UCSD-AML1 (cell line): Measurements from ENCODE around the gene SPRR4.
A peak's percentile ranks its signal among the peaks of the same experiment; 100 is the strongest.

Experiments
- DNase-seq: peaks from one replicate; lab custom pipeline; 2025; ENCODE audit not compliant: unreplicated experiment; lab: John Stamatoyannopoulos, UW

Gene SPRR4

DNA sequence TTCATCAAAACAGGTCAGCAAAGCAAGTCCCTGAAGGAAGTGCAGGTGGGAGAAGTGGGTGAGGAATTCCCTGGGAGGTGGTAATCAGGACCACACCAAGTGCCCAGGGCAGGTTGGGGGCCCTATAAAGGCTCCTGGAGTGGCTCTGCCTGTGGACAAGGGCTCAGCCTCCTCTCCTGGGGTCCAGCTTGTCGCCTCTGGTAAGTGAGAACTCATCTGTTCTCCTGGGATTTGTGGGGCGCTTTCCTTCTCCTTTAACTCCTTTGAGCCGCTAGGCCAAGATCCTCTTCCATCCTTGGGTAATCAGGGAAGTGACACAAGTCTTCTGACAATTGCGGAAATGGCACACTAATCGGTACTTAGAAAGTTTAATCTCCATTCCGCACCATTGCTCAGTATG lies at the start of gene SPRR4:
Gene SPRR4 (plus strand): TSS at position 154 of the 400 bp plus-strand sequence. CDS start 1,243 bp downstream, outside the sequence.
- no peak for DNase-seq

- DNase-seq, result no peak
Measured at GRCh38 chr1:152924191-152924590, 46.3 kb upstream of the SPRR4 start.

DNA sequence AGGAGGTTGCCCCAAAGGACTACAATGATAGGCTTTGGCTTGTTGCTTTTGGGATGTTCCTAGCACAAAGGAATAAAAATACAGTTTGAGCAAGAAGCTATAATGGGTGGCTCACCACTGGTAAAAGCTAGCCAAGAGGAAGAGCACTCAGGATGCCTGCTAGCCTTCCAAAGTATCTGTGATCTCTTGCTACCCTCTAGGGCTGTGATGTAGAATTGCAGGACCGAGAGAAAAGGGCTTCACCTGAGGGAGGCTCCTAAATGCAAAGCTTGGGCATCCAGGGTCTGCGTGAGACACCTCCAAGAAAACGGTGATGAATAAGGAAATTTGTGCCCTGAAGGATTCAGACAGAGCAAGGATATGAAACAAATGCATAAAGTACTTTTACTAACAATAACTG lies 44.4 kb upstream of the SPRR4 start:
- no peak for DNase-seq

DNA sequence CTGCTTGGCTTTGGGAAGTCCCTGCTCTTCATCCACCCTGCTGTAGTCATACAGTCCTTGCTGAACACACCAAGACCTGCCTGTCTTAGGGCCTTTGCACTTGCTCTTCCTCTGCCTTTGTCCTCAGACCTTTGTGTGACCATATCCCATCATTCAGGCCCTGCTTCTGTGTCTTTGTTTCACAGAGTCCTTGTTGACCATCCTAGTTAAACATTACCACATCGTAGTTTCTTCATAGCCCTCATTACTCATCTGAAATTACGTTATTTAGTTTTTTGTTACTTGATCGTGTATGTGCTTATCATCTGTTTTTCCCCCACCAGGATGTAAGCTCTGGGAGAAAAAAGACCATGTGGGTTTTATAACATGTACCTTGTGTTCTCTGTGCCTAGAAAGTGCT lies 41.8 kb upstream of the SPRR4 start:
- DNase-seq, result no peak

GRCh38 chr1:152932170-152932811 lies 38.2 kb upstream of the SPRR4 start:
- DNase-seq, result no peak

- DNase-seq, result no peak
Measured at GRCh38 chr1:152933196-152933595, 37.3 kb upstream of the SPRR4 start.

- no peak for DNase-seq
Measured at GRCh38 chr1:152940614-152941013, 29.8 kb upstream of the SPRR4 start.

DNA sequence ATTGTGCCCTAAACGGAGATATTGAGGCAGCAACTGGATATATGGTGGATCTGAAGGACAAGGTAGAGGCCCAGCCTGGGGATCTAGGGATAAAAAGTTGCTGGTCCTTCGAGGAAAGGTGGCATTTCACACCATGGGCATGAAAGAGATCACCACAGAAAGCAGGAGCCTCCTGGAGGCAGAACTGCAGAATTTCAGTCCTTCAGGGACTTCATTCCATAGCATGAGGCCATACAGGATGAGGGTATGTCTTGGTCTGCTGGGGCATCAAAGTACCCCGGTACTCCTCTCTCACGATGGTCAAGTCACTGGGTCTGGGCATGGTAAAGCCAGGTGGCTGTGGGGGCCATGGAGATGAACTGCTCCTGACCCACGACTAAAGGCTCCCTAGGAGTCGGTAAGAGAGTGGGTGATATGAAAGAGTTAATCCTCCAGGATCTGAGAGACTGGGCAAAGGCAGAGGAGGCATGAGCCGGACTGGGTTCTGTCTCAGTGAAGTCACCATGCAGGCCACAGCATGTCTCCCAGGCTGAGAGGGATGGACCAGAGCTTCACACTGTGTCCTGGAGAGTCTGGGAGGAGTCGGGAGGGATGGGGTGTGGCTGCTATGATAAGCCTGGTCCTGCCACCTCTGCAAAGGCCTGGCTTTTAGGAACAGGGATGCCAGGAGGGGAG lies 29.3 kb upstream of the SPRR4 start:
- DNase-seq, result no peak

DNA sequence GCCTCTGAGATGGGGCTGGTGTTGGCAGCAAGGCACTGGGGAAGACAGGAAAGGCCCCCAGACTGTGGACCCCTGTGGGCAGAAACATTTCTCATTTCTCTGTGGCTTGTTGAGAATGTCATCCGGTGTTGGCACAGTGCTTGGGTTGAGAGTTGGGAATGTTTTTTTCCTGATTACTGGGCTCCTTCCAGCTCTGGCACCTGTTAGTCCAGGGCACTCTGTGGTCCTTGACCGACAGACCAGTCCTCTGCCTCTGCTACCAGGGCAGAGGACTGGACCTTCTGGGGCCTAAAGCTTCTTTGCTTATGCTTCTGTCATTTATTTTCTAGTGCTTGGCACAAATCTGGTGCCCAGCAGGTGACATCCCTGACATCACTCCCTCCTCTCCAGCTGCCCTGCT lies 28.3 kb upstream of the SPRR4 start:
- no peak for DNase-seq

- no peak for DNase-seq
Measured at GRCh38 chr1:152946248-152946647, 24.2 kb upstream of the SPRR4 start.

DNA sequence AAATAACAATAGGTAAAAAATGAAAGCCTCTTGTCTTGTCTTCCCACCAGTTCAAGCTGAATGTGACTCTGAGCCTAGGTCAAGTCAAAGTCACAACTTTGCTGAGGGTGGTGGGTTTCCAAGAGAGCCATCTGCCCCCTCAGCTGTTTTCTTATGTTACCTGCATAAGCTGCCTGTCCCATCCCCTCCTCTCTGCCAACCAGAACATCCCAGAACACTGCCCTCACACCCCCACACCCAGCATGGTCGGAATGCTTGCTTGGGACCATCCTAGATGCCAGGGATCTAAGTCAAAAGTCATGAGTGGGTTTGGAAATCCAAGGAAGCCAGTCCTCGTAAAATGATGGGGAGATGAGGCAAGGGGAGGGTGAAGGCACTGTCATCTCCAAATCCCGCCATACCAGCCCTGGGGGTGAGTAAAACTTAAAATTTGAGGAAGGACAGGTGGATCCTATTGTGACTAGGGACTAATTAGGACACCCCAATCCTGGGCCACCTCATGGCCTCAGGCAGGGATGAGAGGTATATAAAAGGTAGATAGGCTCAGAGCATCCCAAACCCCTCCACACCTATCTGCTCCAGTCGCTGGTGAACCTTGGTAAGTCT lies 23.7 kb upstream of the SPRR4 start, which contains the start of gene SPRR5:
Gene SPRR5 (plus strand): TSS at position 556 of the 606 bp plus-strand sequence. CDS start 1,349 bp downstream, outside the sequence.
- DNase-seq, result no peak

DNA sequence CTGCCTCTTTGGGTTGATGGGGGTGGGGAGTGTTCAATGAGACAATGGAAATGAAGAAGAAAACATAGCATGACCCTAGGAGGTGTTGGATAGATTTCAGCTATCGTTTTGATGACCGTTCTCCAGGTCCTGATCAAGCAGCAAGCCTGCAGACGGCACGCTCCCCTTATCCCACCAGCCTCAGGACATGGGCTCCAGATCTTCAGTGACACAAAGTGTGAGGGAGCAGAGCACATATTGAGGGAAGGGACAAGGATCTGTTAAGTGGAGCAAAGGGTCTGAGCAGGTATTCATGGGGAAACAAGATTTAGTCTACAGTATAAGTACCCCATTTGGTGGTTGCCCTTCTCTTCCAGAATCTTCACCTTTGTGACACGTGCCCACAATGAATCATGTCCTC lies 18.7 kb upstream of the SPRR4 start:
- DNase-seq, result no peak

DNA sequence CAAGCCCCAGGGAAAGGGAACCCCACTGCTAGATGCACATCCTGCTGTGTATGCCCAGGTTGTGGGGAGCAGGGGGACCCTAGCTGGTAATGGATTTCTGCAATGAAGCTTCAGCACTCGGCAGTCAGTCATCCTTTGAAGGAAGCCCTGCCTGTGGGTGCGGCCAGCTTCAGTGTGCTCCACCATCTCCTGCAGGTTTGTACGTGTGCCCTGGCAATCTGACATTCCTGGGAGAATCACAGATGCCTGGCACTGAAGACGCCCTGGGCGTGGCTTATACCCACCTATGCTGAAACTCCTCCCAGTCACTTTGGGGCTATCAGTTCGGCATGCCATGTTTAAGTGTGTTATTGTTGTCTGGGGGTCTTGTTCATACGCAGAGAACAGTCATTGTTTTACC lies 16.7 kb upstream of the SPRR4 start:
- no peak for DNase-seq

DNA sequence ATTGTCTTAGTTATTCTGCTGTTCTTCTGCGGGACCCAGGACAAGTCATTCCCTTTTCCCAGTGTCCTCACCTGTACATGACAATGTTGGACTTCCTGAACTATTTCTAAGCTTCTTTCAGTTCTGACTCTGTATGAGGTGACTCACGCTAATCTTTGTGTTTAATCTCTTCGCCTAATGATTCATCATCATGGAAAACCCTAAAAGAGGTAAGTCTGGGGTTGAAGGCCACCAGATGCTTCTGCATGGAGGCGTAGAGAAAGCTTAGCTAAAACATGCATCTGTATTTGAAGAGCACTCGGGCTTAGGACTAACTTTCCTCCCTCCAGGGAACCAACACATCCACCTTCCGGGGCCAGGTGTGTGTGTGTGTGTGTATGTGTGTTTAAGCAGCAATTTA lies 16.0 kb upstream of the SPRR4 start:
- no peak for DNase-seq

- DNase-seq, result no peak
Measured at GRCh38 chr1:152957561-152957960, 12.9 kb upstream of the SPRR4 start.

- DNase-seq, result no peak
Measured at GRCh38 chr1:152959273-152959672, 11.2 kb upstream of the SPRR4 start.

- no peak for DNase-seq
Measured at GRCh38 chr1:152959801-152960451, 10.5 kb upstream of the SPRR4 start.

DNA sequence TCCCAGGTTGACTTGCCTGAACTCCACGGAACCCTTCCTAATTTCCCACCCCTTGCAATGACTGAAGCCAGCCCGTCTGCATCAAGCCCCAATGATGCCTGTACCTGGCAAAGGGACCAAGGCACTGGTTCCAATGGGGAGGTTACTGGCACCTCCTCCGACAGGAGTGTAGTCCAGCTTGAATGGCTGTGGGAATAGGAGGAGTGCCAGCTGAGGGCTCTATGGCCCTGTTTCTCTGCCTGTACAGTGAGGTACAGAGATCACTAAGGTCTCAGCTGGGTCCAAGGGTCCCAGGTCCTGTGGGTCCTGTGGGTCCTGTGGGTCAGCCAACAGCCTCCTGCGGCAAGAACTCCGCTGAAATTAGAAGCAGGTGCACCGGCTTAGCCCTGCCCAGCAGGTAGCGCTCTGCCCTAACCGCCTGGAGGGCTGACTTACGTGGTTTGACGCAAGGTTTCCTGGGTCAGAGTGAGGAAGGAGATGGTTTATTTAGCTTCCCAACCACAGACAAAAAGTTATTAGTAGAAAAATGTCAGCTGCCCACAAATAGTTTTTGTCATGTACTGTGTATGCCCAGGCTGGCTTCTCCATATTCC lies 9.9 kb upstream of the SPRR4 start:
- peak; percentile 33 for DNase-seq

DNA sequence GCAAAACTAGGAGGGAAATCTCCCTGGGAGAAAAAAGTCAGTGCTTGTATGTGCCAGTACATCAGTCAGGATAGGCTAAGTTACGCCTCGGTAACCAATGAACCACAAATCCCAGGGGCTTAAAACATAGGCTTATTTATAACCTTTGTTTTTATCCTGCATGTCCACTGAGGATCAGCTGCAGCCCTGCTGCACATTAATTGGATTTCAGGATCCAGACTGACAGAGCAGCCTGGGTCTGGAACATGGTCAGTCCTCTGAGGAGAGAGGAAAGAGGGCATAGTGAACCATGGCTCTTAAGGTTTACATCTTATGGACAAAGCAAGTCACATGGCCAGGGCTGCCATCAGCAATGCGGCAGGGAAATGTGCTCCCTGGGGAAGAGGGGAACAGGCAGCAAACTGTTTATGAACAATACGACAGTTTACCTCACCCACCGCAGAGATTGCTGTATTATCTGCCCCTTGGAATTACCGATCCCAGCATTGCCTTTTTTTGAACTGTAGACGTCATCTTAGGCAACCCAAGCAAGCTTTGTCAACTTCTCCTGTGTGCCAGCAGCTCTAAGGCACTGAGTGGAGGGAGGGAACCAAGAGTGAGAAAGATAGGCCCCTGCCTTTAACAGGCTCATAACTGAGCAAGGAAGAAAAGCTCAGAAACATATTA lies 9.1 kb upstream of the SPRR4 start:
- DNase-seq, result no peak

- DNase-seq, result no peak
Measured at GRCh38 chr1:152962876-152963415, 7.5 kb upstream of the SPRR4 start.

DNA sequence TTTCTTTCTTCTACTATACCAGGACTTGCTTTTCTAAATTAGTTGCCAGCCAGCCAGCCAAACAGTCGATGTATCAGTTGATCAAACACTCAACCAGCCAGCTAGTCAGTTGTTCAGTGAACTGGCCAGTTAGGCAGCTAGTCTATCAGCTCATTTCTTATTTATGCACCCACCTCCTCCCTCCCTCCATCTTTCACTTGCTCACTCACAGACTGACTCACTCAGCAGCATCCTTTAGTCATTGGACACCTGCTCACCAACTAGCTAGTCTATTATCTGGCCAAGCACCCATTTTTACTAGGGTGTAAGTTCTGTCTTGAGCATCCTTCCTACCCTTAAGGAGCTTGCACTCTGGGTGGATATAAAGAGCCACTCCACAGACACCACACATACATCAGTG lies 5.9 kb upstream of the SPRR4 start:
- no peak for DNase-seq
